Measurements from ENCODE around the gene LPP.

DNA sequence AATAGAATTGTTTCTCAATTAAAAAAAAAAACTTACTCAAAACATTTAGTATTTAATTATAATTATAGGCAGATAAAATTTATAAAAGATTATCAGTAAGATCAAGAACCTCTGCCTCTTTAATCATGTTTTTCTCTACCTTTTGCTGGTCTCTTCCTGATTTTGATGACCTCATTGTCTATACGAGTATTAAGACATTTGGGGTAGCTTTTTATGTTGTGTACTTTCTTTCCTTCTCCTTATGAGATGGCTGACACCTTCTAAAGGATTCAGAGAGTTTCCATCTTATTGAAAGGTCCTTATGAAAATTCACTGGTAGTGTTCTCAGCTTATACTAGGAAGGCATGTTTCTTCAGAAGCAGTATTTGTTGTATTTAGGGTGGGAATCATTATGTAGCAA, 426.3 kb downstream of the LPP start:
- TF ChIP-seq, protein P1, sequence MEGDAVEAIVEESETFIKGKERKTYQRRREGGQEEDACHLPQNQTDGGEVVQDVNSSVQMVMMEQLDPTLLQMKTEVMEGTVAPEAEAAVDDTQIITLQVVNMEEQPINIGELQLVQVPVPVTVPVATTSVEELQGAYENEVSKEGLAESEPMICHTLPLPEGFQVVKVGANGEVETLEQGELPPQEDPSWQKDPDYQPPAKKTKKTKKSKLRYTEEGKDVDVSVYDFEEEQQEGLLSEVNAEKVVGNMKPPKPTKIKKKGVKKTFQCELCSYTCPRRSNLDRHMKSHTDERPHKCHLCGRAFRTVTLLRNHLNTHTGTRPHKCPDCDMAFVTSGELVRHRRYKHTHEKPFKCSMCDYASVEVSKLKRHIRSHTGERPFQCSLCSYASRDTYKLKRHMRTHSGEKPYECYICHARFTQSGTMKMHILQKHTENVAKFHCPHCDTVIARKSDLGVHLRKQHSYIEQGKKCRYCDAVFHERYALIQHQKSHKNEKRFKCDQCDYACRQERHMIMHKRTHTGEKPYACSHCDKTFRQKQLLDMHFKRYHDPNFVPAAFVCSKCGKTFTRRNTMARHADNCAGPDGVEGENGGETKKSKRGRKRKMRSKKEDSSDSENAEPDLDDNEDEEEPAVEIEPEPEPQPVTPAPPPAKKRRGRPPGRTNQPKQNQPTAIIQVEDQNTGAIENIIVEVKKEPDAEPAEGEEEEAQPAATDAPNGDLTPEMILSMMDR (IDR thresholded peaks at IDR 0.05) = no peak
- no peak for TF ChIP-seq POLR2A (IDR thresholded peaks at IDR 0.05)
